Fibroblast of peridontal ligament (primary cell): ENCODE data around the gene ARFRP1.
A peak's percentile ranks its signal among the peaks of the same experiment; 100 is the strongest.

Experiments used
- DNase-seq: peaks from one replicate; pipeline ENCODE4 v3.0.0-alpha.2; 2010; ENCODE audit errors: extremely low read depth

The ARFRP1 gene, protein sequence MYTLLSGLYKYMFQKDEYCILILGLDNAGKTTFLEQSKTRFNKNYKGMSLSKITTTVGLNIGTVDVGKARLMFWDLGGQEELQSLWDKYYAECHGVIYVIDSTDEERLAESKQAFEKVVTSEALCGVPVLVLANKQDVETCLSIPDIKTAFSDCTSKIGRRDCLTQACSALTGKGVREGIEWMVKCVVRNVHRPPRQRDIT

DNA sequence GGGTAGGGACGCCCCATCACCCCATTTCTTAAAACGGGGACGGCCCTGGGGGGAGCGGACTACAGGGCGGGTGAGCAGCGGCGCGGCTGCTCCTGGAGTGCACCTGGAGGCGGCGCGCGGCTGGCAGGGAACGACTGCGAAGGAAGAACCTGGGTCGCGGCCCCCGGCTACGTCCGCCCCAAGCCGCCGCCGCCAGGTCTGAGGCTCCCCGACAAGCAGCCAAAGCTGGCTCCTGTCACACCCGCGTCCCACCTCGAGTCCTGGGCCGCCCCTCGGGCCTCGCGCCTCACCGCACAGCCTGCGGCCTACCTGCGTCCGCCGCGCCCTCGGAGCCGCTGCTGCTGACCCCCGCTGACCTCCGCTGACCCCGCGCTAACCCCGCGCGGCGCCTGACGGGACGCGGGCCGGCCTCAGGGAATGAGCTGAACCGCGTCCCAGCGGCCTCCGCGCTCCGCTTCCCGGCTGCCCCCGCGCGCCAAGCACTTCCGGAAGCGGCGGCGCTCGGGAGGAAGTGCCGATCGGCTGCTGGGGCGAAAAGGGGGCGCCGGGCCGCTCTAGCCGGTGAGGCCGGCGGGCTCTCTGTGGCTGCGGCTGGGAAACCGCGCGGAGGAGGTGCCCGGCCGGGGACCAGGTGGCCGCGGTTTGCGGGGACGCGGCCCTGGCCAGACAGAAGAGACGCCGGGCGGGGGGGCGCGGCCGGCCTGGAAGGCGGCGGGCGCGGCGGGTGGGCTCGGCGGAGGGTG lies at the start of gene ARFRP1, which contains the start of gene ZGPAT:
Gene ARFRP1 (minus strand): TSS at position 419 of the 743 bp plus-strand sequence. CDS start 885 bp downstream, outside the sequence.
Gene ZGPAT (plus strand): TSS at position 482 of the 743 bp plus-strand sequence. CDS start 542 bp downstream, outside the sequence.
- peak; percentile 66 for DNase-seq

DNA sequence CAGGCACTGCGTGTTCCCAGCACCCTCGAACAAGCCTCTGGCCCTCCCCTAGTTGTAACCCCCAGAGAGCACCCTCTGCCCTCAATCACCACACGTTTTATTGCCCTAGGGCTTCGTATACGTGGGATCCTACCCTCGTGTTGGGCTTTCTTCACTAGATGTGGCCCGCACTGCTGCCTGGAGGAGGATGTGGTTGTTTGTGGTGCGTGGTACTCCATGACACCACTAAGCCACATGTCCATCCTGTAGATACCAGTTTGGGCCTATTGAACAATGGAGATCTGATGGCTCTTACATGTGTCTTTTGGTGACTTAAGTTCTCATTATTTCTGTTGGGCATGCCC lies 48.8 kb upstream of the ARFRP1 start:
- no peak for DNase-seq

DNA sequence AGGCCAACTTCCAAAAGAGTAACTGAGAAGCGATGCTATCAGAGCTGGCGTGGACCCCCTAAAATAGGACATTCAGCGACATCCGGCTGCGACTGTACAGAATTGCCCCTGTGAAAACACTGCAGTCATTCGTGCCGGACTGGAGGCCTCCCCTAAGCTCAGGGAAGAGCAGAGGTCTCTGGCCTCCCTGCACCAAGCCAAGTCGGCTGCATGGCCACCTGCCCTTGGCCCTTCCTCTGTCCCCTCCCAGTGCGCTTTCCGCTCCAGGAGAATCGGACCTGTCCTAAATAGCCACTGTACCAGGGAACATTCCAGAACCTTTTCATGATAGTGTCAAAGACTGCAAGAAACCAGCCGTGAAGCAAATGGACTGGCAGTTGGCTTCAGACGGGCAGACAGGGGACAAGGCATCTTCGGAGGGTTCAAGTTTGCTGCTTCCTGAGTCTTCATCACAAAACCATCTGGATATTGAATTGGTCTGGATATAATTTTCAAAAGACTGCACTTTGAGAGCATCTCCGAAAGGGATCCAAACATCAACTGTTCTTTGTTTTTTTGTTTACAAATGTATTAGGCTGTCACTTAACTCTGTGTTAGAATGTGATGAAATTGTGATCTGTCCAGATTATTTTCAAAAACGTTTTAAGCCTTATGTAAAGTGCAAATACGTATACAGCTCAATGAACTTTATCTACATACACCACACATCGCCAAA lies 48.3 kb upstream of the ARFRP1 start:
- DNase-seq, result no peak

DNA sequence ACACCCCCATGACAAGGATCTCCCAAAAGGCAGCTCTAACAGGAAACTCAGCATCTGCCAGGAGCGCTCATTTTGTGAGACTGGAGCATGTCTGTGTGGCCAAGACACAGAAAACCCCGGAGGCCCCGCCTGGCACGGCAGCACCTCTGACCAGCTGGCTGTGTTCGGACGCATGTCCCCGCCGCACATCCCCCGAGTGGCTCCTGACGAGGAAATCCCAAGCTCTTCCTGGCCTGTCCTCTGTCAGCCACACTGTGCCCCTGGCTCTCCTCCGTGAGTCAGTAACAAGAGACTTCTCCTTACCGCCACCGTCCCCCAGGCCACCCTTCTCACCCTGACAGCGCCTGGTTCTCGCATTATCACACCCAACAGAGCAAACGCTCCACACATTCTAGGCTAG lies 46.2 kb upstream of the ARFRP1 start:
- no peak for DNase-seq

DNA sequence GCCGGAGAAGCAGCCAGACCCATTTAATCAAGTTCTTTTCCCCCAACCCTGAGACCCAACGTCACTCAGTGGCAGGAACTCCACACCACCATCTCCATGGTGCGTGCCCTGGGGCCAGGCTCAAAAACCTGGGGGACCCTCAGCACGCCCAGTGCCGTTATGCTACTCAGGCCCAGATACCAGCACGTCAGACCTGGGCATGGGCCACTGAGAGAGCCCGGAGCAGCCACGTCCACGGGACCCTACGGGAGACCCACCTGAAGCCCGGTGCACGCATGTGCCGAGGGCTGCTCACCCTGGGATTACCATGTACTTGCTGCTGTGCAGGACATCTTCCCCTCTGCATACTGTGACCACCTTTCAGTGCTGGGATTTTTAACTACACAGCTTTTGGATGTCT lies 45.6 kb upstream of the ARFRP1 start:
- no peak for DNase-seq

DNA sequence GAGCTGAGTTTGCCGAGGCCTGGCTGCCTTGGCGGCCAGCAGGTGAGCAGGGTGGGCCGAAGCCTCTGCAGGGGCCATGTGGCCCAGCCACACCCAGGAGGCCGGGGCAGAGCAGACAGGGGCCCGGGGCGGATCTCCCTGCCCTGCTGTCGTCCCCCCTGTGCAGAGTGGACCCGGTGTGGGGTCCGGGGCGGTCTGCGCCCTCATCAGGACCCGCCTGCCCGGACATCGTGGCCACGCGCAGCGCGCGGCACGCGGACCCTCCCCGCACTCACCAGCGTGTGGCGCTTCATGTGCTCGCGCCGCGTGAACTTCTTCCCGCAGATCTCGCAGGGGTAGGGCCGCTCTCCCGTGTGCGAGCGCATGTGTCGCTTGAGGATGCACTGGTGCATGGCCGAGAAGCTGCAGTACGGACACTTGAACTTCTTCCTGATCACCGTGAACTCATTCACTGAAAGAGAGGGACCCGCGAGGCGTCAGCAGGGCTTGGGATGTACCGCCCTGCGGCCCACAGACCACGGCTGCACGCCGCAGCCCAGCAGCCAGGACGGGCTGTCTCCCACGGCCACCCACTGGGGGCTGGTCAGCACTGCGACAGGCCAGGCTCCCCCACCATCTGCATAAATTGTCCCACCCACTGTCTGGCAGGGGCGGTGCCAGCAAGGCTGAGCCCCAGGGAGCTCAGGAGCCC lies 44.8 kb upstream of the ARFRP1 start:
- DNase-seq, result no peak

DNA sequence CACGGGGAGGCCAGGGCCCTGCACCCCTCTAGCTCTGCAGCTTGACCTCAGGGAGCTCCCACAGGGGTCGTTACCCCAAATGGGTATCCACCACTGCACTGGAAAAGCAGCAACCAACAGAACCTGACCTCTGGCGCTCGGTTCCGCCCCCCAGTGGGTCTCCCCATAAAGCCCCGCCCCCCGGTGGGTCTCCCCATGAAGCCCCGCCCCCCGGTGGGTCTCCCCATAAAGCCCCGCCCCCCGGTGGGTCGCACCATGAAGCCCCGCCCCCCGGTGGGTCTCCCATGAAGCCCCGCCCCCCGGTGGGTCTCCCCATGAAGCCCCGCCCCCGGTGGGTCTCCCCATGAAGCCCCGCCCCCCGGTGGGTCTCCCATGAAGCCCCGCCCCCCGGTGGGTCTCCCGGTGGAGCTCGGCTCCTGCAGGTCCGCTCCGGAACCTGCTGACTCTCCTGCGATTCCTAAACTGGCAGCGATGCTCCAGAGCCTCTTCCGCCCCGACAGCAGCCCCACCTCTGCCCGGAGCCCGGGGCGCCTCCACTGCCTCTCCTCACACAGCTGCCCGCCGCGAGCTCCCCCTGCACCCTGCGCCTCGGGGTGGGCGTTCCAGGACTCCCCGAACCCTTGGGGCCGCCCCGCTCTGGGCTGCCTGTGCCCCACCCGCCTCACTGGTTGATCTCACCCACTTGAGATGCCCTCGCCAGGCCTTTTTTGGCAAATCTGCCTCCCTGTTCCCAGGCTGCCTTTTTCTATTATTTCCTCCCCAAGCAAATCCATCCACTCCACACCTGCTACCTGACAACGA lies 43.9 kb upstream of the ARFRP1 start:
- DNase-seq, result no peak

DNA sequence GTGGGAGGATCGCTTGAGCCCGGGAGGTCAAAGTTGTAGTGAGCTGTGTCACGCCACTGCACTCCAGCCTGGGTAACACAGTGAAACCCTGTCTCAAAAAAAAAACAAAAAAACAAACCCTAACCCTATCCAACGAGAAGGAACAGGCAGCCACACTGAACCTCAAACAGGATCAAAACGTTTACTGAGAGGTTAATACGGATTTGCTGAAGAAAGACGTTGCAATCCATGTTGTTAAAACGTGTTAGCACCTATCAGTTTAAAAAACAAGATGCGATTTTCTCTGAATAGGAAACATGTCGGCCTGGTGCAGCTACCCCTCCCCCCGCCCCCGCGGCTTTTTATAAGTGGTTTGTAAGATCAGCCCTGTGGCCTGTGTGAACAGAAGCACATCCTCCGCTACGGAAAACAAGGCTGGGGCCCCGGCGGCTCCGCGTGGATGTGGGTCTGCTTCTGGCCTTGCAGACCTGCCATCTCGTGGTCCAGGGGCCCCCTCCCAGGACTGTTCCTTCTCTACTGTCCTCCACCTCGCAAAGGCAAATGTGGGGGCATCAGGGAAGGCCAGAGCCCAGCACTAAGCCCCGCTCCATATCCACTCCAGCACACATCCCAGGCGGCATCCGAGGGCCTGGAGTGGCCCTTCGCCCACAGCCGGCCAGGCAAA lies 43.2 kb upstream of the ARFRP1 start:
- DNase-seq, result no peak

DNA sequence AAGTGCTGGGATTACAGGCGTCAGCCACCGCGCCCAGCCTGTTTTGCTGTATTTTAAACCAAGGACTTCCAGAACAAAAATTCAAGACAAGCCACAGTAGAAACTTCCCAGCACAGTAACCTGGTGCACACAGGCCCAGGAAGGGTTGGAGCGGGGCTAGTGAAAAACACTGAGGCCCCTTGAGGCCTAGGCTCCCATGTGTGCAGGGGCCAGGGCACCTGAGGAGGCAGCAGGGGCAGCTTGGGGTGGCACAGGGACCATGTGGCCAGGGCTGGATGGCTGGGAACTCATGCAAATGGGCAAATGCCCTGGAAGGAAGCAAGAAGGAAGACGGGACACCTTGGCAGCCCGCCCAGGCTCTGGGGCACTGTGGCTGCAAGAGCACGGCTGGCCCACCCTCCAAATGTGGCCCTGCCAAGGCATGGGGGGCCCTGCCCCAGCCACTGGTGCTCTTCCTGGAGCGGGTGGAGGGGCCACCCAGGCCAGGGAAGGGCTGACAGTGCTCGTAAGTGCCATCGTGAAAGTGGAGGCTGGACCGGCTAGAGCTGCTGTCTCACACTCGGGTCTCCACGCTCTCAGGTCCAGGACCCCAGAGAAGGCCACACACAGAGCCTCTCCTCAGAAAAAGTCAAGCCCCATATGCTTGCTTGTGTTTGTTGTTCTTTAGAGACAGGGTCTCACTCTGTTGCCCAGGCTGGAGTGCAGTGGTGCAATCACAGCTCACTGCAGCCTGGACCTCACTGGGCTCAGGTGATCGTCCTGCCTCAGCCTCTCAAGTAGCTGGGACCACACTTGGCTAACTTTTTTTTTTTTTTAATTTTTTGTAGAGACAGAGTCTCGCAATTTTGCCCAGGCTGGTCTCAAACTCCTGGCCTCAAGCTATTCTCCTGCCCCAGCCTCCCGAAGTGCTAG lies 42.1 kb upstream of the ARFRP1 start:
- no peak for DNase-seq

DNA sequence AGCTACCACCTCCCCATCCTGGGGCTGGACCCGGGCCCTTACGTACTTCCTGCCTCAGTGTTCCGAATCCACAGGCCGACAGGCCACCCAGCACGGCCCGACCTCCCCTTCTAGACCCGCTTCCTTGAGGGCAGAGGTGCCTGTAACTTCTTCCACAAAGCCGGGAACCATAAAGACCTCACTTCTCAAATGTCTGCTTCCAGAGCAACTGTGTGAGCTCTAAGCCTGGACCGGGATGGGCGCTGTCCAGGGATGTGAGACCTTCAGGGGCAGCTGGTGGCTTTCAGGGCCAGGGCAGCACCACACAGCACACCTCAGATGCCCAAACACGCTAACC lies 41.1 kb upstream of the ARFRP1 start:
- no peak for DNase-seq

DNA sequence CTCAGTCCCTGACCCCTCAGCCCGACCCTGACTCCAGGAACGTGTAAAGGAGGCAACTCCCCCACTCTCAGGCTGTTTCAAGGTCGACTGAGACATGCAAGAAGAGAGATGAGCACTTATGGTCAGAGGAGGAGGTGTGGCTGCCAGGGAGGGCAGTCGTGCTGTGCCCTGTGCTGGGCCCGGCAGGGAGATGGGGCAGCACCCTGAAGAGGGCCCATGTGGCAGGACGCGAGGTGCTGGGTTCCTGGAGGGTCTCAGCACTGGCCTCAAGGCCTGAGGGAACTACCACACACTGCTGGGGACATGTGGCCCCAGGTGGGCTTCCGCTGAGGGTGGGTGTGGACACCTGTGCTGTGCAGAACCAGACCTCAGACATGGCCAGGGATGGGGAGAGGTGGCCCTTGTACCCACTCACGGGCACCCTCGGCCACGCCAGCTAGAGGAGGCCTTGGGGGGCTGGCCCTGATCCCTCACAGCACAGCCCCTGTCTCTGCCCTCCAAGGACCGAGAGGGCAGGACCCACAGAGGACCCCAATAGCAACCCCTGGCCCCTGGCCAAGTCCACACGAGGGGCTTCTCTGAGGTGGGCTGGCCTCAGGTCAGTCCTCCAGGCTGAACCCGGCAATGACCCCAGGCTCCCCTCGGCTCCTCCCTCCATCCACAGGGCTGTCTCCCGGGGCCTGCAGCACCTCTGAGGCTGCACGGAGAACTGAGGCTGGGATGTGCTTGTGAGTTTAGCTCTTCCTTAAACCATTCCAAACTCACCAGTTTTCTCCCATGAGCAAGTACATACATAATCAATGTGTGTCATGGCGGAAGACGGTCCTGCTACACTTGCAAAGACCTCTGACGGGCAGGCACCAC lies 40.5 kb upstream of the ARFRP1 start:
- no peak for DNase-seq

DNA sequence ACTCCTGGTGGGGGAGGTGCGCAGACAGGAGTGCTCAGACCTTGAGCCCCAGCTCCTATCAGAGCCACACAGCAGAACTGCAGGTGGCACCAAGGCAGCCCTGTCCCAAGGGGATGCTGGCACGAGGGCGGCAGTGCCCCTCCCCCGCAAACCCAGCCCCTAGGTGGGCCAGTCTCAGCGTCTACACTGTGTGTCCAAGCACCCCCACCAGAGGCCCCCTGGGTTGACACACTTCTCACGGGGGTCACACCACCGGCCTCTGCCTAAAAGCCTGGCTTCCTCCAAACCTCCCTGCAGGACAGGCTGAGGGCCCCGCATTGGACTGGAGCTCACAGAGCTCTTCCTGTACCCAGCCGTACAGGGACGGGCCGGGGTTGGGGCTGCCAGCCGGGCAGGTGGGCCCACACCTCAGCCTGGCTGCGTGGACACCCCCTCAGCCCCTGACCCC lies 39.9 kb upstream of the ARFRP1 start:
- DNase-seq, result no peak

DNA sequence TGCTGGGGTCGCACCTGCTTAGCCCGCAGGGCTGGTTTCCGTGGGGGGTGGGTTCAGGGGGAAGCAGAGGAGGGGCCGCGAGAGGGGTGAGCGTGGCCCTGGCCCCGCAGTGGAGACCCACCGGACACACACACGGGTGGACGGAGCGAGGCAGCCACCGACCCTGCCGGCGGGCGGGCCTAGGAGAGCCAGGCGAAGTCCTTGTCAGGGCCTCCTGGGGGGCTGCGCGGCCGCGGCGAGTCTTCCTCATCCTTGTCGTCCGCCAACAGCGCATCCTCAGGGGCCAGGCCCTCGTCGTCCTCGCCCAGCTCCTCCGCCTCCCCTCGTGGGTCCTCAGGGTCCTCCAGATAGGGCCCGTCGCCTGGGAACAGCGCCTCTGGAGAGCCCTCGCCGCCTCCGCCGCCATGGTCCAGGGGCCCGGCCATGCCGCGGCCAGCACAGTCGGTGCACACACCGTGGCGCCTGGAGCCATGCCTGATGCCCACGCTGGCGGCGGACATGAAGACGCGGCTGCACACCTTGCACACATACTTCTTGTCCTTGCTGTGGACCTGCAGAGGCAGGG lies 39.1 kb upstream of the ARFRP1 start:
- DNase-seq, result no peak

DNA sequence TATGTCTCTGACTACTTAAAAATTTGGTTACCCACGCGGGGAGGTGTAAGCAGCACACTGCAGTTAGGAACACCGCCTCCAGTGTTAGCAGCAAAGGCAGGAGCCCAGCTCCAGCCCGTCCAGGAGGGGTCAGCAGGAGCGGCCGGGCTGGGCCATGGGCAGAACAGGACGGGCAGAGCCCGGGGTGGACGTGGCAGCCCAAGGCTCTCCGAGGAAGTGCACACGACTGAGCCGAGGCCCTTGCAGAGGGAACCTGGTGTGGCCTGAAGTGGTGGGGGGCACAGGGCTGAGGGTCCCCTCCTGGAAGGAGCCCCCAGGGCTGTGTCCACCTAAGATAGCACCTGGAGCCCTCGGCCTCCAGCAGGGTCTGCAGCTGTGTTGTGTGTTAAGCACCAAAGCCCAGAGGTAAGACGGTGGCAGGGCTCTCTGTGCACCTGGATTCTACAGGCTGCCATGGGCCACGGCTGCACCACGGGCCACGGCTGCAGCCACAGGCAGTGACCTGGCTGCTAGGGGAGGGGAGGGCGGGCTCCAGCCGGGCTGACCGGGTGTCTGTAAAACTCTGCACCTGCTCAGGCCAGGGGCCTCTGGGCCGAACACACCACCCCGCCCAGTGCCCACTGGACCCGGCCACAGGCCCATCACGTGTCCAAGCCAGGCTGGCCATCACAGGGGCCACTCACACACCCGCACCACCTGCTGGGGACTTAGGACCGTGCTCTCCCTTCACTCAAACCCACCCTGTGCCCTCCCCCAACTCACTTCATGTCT lies 38.4 kb upstream of the ARFRP1 start:
- DNase-seq, result no peak

DNA sequence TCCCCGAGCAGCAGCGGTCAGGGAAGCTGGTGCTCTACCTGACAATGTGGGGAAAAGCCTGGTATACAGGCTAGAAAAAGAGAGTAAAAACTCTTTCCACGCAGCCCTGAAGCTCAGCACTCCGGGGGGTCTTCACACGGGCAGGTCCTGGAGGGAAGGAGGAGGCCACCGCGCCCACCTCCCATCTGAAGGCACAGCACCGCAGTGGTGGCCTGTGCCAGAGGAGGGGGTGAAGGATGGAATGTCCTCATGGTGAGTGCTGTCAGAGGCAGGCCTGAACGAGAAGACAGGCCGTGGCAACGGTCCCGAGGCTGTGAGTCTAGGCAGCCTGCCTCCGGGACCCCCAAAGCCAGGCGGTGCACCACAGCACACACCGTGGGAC lies 37.6 kb upstream of the ARFRP1 start:
- DNase-seq, result no peak

DNA sequence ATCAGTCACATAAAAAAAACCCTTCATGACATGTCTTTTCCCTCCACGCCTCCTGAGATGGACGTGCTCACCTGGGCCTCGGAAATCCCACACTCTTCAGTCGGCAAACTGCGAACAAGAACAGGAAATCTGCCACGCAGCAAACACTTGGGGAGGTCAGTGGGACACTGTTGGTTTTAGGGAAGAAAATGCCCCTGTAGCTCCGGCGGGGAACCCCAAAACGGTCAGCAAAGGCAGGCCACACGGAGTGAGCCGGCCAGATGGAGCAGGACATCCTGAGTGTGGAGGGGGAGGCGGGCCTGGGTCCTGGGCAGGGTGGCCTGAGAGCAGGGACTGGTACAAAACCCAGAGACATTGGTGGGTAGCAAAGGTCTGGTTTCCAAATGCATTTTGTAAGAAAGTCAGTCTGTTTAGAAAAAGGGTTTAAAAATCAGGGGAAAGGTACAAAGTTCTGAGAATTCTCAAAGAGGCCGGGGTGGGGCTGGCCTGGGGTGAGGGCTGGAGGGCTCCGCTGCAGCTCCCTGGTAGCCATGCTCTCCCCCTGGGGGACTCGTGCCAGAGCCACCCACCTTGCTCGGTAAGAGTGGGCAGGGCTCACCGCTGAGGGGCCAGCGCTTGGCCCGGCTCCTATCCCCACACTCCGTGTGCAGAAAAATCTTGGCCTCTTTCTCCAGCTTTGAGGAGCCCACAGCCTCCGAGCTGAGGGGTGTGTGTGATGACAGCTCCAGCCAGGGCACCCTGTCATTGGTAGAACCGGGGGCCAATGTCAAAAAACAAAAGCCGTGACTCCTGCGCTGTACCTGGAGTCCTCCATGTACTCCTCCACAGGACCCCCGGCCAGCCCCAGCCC lies 37.0 kb upstream of the ARFRP1 start:
- no peak for DNase-seq

DNA sequence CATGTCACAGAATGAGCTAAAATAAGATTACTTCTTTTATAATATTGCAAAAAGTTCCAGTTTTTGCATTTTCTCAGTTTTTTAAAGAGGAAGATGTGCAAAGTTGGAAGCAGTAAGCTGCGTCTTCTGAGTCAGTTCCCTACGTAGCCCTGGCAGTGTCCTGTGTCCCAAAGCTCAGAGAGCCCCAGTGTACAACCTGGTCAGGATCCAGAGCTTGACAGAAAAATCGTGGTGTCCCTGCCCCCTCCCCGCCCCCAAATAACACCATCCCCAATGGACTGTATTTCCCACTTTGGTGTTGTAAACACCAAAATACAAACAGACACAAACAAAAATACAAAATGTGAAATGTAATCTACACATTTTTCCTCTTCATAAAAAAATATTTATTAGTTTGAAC lies 36.4 kb upstream of the ARFRP1 start:
- no peak for DNase-seq
